Suprapubic skin (tissue), 4 donors: Measurements from ENCODE around the gene NLRP5. TPM values are rescaled to one million over a fixed set of nuclear protein-coding genes. Genes with fewer than 3 reads are reported as not detected.

Source experiments
- DNase-seq, 2 donors: peaks; one replicate each; pipeline ENCODE4 v3.0.0-alpha.2; 2019; ENCODE audit warnings: low spot score in 2 of 2
- H3K27ac ChIP-seq: fragments of 200-600 bp; sonication (generic); one replicate; pipeline ENCODE4 v1.5.1; 2019
- H3K27me3 ChIP-seq: fragments of 200-600 bp; sonication (generic); one replicate; pipeline ENCODE4 v1.5.1; 2019
- H3K36me3 ChIP-seq: fragments of 200-600 bp; sonication (generic); one replicate; pipeline ENCODE4 v1.5.1; 2019
- H3K4me1 ChIP-seq: fragments of 200-600 bp; sonication (generic); one replicate; pipeline ENCODE4 v1.5.1; 2019
- H3K4me3 ChIP-seq: fragments of 200-600 bp; sonication (generic); one replicate; pipeline ENCODE4 v1.5.1; 2019; ENCODE audit warnings: mild to moderate bottlenecking
- H3K9me3 ChIP-seq: fragments of 200-600 bp; sonication (generic); one replicate; pipeline ENCODE4 v1.5.1; 2019
- EP300 ChIP-seq: sonication (generic); formaldehyde crosslinking; IDR thresholded peaks from one replicate; pipeline ENCODE4 v1.6.1; 2017; ENCODE audit warnings: antibody characterized with exemption
- POLR2A ChIP-seq, 2 donors: fragments of 450-650 bp; IDR thresholded peaks; one replicate each; pipeline ENCODE4 v1.6.1; 2017; ENCODE audit warnings: antibody characterized with exemption in 2 of 2, mild to moderate bottlenecking in 2 of 2, moderate library complexity in 2 of 2
- POLR2AphosphoS5 ChIP-seq, 3 donors: sonication (generic); formaldehyde crosslinking; IDR thresholded peaks; one replicate each; pipeline ENCODE4 v1.6.1; 2017; ENCODE audit warnings: antibody characterized with exemption in 3 of 3
- WGBS: methylation state at CpG from one replicate; pipeline ENCODE4 v1.1.5; 2018; 5-methylcytosine and 5-hydroxymethylcytosine counted together
- total RNA-seq, 4 donors: library from RNA; depleted of rRNA; stranded (reverse); fragments of >200 nt; gene quantifications; one replicate each; pipeline ENCODE4 v1.1.0, GENCODE V29; 2016
- TF ChIP-seq, protein P1 (sequence below), 2 donors: fragments of 200-600 bp in 1 of 2; fragments of 450-650 bp in 1 of 2; sonication (generic) in 1 of 2; IDR thresholded peaks; one replicate each; pipeline ENCODE4 v1.5.1; 2016 to 2019; ENCODE audit warnings: antibody characterized with exemption in 2 of 2, mild to moderate bottlenecking in 1 of 2, moderate library complexity in 1 of 2

NLRP5 gene
- total RNA-seq, 4 donors from 2014 or later, result not detected

DNA sequence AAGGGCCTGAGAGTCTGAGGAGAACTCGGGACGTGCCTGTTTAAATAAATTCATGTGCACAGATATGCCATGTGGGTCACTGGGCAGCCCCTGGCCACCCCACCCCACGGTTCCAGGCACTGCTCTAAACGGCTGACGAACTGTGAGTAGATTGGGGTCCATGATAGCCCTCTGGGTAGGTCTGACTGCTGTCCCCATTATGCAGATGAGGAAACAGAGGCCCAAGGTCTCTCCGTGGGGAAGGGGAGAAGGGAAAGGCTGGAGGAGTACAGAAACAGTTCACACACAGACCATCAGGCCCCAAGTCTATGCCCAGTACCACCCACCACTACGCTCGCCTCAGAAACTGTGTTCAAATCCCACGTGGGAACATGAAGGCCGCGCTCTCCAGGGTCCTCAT is 120.4 kb downstream of the NLRP5 start:
- WGBS, result 88% methylated on average over 11 of the region's 11 CpGs
- H3K9me3 ChIP-seq, result no peaks in the 10 kb centered on the region
- no peaks in the 10 kb centered on the region for H3K27me3 ChIP-seq
- DNase-seq, result no peak
- no peak overlapping the region for H3K4me3 ChIP-seq
- no peak overlapping the region for H3K27ac ChIP-seq
- H3K4me1 ChIP-seq, result peaks cover 69% of the 10 kb centered on the region
- TF ChIP-seq EP300, result no peak
- TF ChIP-seq, protein P1, sequence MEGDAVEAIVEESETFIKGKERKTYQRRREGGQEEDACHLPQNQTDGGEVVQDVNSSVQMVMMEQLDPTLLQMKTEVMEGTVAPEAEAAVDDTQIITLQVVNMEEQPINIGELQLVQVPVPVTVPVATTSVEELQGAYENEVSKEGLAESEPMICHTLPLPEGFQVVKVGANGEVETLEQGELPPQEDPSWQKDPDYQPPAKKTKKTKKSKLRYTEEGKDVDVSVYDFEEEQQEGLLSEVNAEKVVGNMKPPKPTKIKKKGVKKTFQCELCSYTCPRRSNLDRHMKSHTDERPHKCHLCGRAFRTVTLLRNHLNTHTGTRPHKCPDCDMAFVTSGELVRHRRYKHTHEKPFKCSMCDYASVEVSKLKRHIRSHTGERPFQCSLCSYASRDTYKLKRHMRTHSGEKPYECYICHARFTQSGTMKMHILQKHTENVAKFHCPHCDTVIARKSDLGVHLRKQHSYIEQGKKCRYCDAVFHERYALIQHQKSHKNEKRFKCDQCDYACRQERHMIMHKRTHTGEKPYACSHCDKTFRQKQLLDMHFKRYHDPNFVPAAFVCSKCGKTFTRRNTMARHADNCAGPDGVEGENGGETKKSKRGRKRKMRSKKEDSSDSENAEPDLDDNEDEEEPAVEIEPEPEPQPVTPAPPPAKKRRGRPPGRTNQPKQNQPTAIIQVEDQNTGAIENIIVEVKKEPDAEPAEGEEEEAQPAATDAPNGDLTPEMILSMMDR (IDR thresholded peaks at IDR 0.05), result no peak
- TF ChIP-seq POLR2A (IDR thresholded peaks at IDR 0.05), result no peak
- no peak for TF ChIP-seq POLR2AphosphoS5 (IDR thresholded peaks at IDR 0.05)
- H3K36me3 ChIP-seq, result peaks cover 18% of the 10 kb centered on the region

DNA sequence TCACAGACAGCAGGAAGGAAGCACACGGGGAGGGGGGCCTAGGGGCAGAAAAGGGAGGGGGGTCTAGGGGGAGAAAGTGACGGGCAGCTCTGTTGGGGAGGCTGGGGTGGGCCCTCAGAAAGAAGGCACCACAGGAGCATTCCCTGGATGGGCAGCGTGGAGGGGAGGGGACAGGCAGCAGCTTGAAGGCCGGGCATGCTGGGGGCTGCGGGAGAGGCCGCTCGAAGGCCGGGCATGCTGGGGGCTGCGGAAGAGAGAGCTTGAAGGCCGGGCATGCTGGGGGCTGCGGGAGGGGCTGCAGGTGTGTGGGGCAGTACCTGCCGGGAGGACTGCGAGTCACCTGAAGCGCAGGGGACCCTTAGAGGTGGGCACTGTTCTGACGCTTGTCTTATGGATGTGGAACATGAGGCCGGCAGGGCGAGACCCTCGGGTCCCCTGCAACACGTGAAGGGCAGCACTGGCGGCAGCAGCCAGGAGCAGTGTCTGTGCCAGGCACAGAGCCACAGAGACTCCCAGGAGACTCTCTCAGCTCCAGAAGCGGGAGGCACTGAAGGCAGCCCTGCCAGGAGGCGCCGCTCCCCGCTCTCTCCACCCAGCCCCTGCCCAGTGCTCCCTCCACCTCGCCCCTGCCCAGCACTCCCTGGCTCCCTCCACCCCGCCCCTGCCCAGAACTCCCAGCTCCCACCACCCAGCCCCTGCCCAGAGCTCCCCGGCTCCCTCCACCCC is 121.2 kb downstream of the NLRP5 start:
- Histone ChIP-seq H3K36me3 (peaks cover 10% of the 10 kb centered on the region), H3K9me3 (no peaks in the 10 kb centered on the region), H3K4me3 (no peak overlapping the region), H3K4me1 (peaks cover 77% of the 10 kb centered on the region), H3K27me3 (no peaks in the 10 kb centered on the region), H3K27ac (no peak overlapping the region)
- 69% methylated on average over 15 of the region's 27 CpGs for WGBS
- TF ChIP-seq POLR2A (IDR thresholded peaks at IDR 0.05), result no peak
- TF ChIP-seq POLR2AphosphoS5 (IDR thresholded peaks at IDR 0.05), result no peak
- TF ChIP-seq, protein P1 (IDR thresholded peaks at IDR 0.05), result no peak
- no peak for TF ChIP-seq EP300
- DNase-seq, result peak in 1 of 2 donors; percentile 63

DNA sequence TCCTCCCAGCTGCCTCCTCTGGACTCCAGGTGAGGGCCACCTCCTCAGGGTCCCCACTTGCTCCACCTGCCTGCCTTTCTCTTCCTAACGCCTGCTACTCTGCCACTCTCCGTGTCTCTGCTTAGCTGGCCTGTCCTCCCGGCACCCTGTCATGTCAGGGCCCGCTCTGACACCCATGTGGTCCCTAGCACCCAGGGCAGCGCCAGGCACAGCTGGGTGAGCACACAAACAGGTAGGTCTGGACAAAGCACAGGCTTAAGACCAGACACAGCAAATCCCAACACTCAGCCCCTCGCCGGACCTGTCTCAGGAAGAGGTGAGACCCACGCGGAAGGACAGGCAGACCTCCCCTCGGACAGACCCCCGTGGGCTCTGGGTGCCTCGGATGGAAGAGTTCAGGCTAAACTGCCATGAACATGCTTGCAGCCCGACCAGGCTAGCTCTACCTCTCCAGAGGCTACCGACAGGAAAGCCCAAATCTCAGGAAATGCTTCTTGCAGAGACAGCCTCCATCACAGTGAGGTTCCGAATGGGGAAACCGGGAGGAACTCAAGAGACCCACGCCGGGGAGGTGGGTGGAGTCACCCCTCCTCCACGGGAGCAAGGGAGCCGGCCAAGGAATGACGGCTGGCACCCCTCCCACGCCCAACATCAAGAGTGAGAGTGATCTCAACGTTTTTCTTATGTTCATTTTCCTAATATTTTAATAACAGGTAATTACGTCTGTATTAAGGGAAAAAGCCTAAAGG is 122.0 kb downstream of the NLRP5 start:
- Histone ChIP-seq H3K4me1 (peaks cover 86% of the 10 kb centered on the region), H3K9me3 (no peaks in the 10 kb centered on the region), H3K36me3 (peaks cover 6% of the 10 kb centered on the region), H3K27me3 (no peaks in the 10 kb centered on the region), H3K4me3 (peak overlapping the region; percentile 16), H3K27ac (peak overlapping the region; percentile 4)
- TF ChIP-seq POLR2A (IDR thresholded peaks at IDR 0.05) (no peak), EP300 (no peak), POLR2AphosphoS5 (IDR thresholded peaks at IDR 0.05) (no peak)
- TF ChIP-seq, protein P1 (IDR thresholded peaks at IDR 0.05), result no peak
- WGBS, result 16% methylated on average over 17 of the region's 24 CpGs
- peak in 1 of 2 donors; percentile 60 for DNase-seq

DNA sequence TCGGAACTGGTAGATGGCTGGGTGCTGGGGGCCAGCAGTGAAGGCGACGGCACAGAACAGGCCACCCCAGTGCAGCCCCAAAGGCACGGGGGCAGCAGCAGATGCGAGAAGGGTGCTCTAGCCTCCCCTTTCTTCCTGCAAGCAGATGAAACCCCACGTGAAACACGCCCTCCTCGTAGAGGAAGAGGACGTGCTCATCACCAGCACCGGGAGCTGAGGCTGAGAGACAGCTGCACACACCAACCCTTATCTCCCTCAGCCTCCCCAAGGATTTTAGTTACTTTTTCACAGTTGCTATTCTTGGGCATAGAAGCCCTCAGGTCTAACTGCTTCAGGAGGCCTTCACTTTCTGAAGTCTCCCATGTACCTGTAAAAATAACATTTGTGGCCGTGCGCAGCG is 122.7 kb downstream of the NLRP5 start:
- H3K9me3 ChIP-seq, result no peaks in the 10 kb centered on the region
- H3K27me3 ChIP-seq, result no peaks in the 10 kb centered on the region
- no peak for TF ChIP-seq POLR2A (IDR thresholded peaks at IDR 0.05)
- TF ChIP-seq EP300, result no peak
- TF ChIP-seq, protein P1 (IDR thresholded peaks at IDR 0.05), result no peak
- no peak for TF ChIP-seq POLR2AphosphoS5 (IDR thresholded peaks at IDR 0.05)
- 39% methylated on average over 10 of the region's 13 CpGs for WGBS
- DNase-seq, result no peak
- peak overlapping the region; percentile 16 for H3K4me3 ChIP-seq
- no peak overlapping the region for H3K27ac ChIP-seq
- peaks cover 6% of the 10 kb centered on the region for H3K36me3 ChIP-seq
- peaks cover 89% of the 10 kb centered on the region for H3K4me1 ChIP-seq
